Neural cell (in vitro differentiated cells): ENCODE measurements around the gene LINGO1. TPM values are rescaled to one million over a fixed set of nuclear protein-coding genes. Genes with fewer than 3 reads are reported as not detected.

ENCODE experiments used
- H2AFZ ChIP-seq: fragments of 200-600, 300-800 bp; sonication (generic), shearing (Covaris generic); 2 replicates; pipeline ENCODE4 v1.6.0; 2014; ENCODE audit warnings: low read depth, mild to moderate bottlenecking, antibody characterized with exemption, low read length, moderate library complexity
- H3F3A ChIP-seq: fragments of 200-600 bp; shearing (Covaris generic); 2 replicates; pipeline ENCODE4 v1.6.1; 2016; ENCODE audit warnings: mild to moderate bottlenecking, moderate library complexity, mixed read lengths, antibody characterized with exemption, low read length; ENCODE audit not compliant: insufficient read depth, poor library complexity, severe bottlenecking
- H3K27ac ChIP-seq: fragments of 200-600, 300-800 bp; sonication (generic), shearing (Covaris generic); 2 replicates; pipeline ENCODE4 v1.5.1; 2014; ENCODE audit warnings: mild to moderate bottlenecking, low read length, moderate library complexity
- H3K27me3 ChIP-seq: fragments of 300-800, 200-600 bp; sonication (generic), shearing (Covaris generic); 2 replicates; pipeline ENCODE4 v1.6.0; 2014; ENCODE audit warnings: mild to moderate bottlenecking, low read depth, low read length, moderate library complexity; ENCODE audit not compliant: insufficient read depth
- H3K36me3 ChIP-seq: fragments of 300-800, 200-600 bp; sonication (generic), shearing (Covaris generic); 2 replicates; pipeline ENCODE4 v1.5.1; 2014; ENCODE audit warnings: mild to moderate bottlenecking, antibody characterized with exemption, low read length, moderate library complexity; ENCODE audit not compliant: insufficient read depth
- H3K4me2 ChIP-seq: fragments of 300-800, 200-600 bp; sonication (generic), shearing (Covaris generic); 2 replicates; pipeline ENCODE4 v1.6.0; 2014; ENCODE audit warnings: mild to moderate bottlenecking, low read length
- H3K4me3 ChIP-seq: fragments of 300-800, 200-600 bp; sonication (generic), shearing (Covaris generic); 2 replicates; pipeline ENCODE4 v1.5.1; 2014; ENCODE audit warnings: mild to moderate bottlenecking, low read length, moderate library complexity
- H3K79me2 ChIP-seq: fragments of 200-600 bp; shearing (Covaris generic); replicated peaks from 2 replicates; pipeline ENCODE4 v1.6.0; 2014; ENCODE audit warnings: mild to moderate bottlenecking, low read length, moderate library complexity; ENCODE audit not compliant: insufficient read depth
- H3K9ac ChIP-seq: fragments of 300-800, 200-600 bp; sonication (generic), shearing (Covaris generic); 2 replicates; pipeline ENCODE4 v1.6.1; 2016; ENCODE audit warnings: mild to moderate bottlenecking, low read length, mixed read lengths
- H3K9me2 ChIP-seq: fragments of 200-600 bp; shearing (Covaris generic); 2 replicates; pipeline ENCODE4 v1.6.1; 2016; ENCODE audit warnings: mild to moderate bottlenecking, low read length, mixed read lengths; ENCODE audit not compliant: insufficient read depth
- H3K9me3 ChIP-seq: fragments of 200-600, 300-800 bp; sonication (generic), shearing (Covaris generic); 2 replicates; pipeline ENCODE4 v1.6.1; 2016; ENCODE audit warnings: mild to moderate bottlenecking, mixed run types, low read length, moderate library complexity, mixed read lengths
- H4K20me1 ChIP-seq: fragments of 200-600 bp; shearing (Covaris generic); 2 replicates; pipeline ENCODE4 v1.6.1; 2016; ENCODE audit warnings: mild to moderate bottlenecking, mixed run types; ENCODE audit not compliant: insufficient read depth
- CTCF ChIP-seq: fragments of 450-650 bp; IDR thresholded peaks from 2 replicates; pipeline ENCODE4 v1.5.1; 2014; ENCODE audit warnings: antibody characterized with exemption, mild to moderate bottlenecking, moderate library complexity; ENCODE audit not compliant: poor library complexity, severe bottlenecking
- EP300 ChIP-seq: fragments of 450-650 bp; conservative IDR thresholded peaks from 2 replicates; pipeline ENCODE4 v1.6.1; 2014; ENCODE audit warnings: antibody characterized with exemption, mild to moderate bottlenecking, moderate library complexity; ENCODE audit not compliant: poor library complexity, severe bottlenecking
- EZH2 ChIP-seq: fragments of 200-600, 300-800 bp; shearing (Covaris generic), sonication (generic); IDR thresholded peaks from 2 replicates; pipeline ENCODE4 v1.6.1; 2014; ENCODE audit warnings: antibody characterized with exemption, low read length, borderline replicate concordance, mild to moderate bottlenecking; ENCODE audit not compliant: insufficient read depth, poor library complexity, severe bottlenecking
- MXI1 ChIP-seq: fragments of 450-650 bp; conservative IDR thresholded peaks from 2 replicates; pipeline ENCODE4 v1.6.1; 2014; ENCODE audit warnings: antibody characterized with exemption, mild to moderate bottlenecking; ENCODE audit not compliant: poor library complexity, severe bottlenecking
- POLR2AphosphoS5 ChIP-seq: IDR thresholded peaks from 2 replicates; pipeline ENCODE4 v1.6.1; 2012
- RAD21 ChIP-seq: fragments of 450-650 bp; conservative IDR thresholded peaks from 2 replicates; pipeline ENCODE4 v1.6.1; 2014; ENCODE audit warnings: antibody characterized with exemption, mild to moderate bottlenecking, moderate library complexity
- SMC3 ChIP-seq: fragments of 450-650 bp; conservative IDR thresholded peaks from 2 replicates; pipeline ENCODE4 v1.6.1; 2014; ENCODE audit warnings: antibody characterized with exemption, mild to moderate bottlenecking, moderate library complexity; ENCODE audit not compliant: poor library complexity
- TAF1 ChIP-seq: IDR thresholded peaks from 2 replicates; pipeline ENCODE4 v1.6.1; 2012; ENCODE audit warnings: low read depth
- polyA plus RNA-seq: library from polyadenylated mRNA; depleted of rRNA; stranded (reverse); fragments of >200 nt; gene quantifications from 2 replicates; pipeline ENCODE4 v1.2.3, GENCODE V29; 2014
- TF ChIP-seq, protein P1 (sequence below): IDR thresholded peaks from 2 replicates; pipeline ENCODE4 v1.6.1; 2012; ENCODE audit warnings: borderline replicate concordance

Gene LINGO1
- polyA plus RNA-seq, 1 donor from 2014 or later, result 34.4 TPM

DNA sequence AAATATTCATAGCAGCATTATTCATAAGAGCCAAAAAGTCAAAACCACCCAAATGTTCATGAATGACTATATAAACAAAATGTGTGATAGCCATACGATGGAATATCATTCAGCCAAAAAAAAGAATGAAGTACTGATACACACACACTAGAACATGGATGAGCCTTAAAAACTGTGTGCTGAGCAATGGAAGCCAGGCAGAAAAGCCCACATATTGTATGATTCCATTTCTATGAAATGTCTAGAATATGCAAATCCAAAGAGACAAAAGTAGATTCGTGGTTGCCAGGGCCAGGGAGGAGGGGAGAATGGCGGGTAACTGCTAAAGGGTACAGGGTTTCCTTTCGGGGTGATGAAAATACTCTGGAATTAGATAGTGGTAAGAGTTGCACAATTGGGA is 37.2 kb upstream of the LINGO1 start:
- no peak for TF ChIP-seq MXI1
- TF ChIP-seq TAF1, result no peak
- Histone ChIP-seq H3K36me3 (no peaks in the 10 kb centered on the region), H3K79me2 (no peaks in the 10 kb centered on the region), H3F3A (no peaks in the 10 kb centered on the region), H3K4me3 (no peak overlapping the region), H3K9me2 (no peaks in the 10 kb centered on the region), H2AFZ (no peak overlapping the region), H3K27ac (no peak overlapping the region), H3K9ac (no peak overlapping the region), H4K20me1 (no peaks in the 10 kb centered on the region), H3K4me2 (no peak overlapping the region), H3K27me3 (no peaks in the 10 kb centered on the region), H3K9me3 (no peaks in the 10 kb centered on the region)

DNA sequence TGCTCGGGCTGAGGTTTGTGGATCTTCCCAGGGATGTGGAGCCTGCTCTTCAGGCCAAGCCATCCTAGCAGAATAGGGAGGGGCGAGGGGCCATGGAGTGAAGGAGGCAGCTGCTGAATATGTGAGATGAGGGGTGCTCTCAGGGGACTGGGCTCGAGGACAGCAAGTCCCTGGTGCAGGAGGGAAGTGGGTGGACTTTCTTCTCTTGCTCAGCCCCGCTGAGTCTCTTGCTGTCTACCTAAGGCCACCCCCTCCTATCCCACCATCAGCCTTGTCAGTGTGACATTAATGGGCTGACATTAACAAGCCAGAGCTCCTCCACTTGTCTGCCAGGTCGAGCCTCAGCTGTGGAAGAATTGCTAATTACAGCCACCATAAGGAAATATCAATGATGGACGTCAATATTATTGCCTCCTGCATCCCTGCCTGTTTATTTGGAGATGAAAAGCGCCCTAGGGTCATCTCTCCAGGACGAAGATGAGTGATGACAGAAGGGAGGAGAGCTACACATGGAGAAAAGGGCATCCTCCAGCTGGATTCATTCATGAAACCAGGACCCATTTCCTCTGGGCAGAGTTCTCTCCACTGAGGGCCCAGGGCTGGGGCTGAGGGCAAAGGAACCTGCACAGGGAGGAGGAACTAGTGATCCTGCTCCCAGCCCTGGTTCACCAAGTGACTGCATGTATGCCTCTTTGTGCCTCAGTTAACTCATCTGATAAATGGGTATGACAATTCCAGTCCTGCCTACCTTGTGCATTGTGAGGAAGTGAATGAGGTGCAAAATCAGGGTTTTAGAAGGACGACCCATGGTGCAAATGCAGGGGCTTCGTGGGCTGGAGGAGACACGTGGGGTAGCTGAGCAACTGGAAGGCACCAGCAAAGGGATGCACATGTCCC is 34.9 kb upstream of the LINGO1 start:
- Histone ChIP-seq H3K9me2 (no peaks in the 10 kb centered on the region), H3K9me3 (no peaks in the 10 kb centered on the region), H2AFZ (no peak overlapping the region), H3K9ac (no peak overlapping the region), H3K4me2 (no peak overlapping the region), H3K79me2 (no peaks in the 10 kb centered on the region), H3K27ac (peak overlapping the region; percentile 45), H3K36me3 (no peaks in the 10 kb centered on the region), H3K4me3 (no peak overlapping the region), H4K20me1 (no peaks in the 10 kb centered on the region), H3F3A (no peaks in the 10 kb centered on the region), H3K27me3 (no peaks in the 10 kb centered on the region)
- TF ChIP-seq TAF1 (no peak), RAD21 (no peak), EP300 (no peak), SMC3 (no peak), EZH2 (no peak), POLR2AphosphoS5 (no peak), MXI1 (no peak), CTCF (no peak)
- TF ChIP-seq, protein P1, sequence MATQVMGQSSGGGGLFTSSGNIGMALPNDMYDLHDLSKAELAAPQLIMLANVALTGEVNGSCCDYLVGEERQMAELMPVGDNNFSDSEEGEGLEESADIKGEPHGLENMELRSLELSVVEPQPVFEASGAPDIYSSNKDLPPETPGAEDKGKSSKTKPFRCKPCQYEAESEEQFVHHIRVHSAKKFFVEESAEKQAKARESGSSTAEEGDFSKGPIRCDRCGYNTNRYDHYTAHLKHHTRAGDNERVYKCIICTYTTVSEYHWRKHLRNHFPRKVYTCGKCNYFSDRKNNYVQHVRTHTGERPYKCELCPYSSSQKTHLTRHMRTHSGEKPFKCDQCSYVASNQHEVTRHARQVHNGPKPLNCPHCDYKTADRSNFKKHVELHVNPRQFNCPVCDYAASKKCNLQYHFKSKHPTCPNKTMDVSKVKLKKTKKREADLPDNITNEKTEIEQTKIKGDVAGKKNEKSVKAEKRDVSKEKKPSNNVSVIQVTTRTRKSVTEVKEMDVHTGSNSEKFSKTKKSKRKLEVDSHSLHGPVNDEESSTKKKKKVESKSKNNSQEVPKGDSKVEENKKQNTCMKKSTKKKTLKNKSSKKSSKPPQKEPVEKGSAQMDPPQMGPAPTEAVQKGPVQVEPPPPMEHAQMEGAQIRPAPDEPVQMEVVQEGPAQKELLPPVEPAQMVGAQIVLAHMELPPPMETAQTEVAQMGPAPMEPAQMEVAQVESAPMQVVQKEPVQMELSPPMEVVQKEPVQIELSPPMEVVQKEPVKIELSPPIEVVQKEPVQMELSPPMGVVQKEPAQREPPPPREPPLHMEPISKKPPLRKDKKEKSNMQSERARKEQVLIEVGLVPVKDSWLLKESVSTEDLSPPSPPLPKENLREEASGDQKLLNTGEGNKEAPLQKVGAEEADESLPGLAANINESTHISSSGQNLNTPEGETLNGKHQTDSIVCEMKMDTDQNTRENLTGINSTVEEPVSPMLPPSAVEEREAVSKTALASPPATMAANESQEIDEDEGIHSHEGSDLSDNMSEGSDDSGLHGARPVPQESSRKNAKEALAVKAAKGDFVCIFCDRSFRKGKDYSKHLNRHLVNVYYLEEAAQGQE, result no peak
